Cerebellar cortex (tissue), 1 donor: ENCODE data around the gene KNTC1.
"Not testable (repeated sequence)": the region's sequence is repeated elsewhere in the genome, so short reads cannot be mapped to it uniquely, and the experiment has no call there.

Source experiments
- DNase-seq: peaks from one replicate; pipeline ENCODE4 v3.0.0-alpha.2; 2015; ENCODE audit warnings: low spot score

KNTC1 gene

GRCh38 chr12:122563361-122563760, 36.3 kb downstream of the KNTC1 start:
- no peak for DNase-seq

- DNase-seq: not testable (repeated sequence)
Measured at GRCh38 chr12:122566816-122567215, 39.8 kb downstream of the KNTC1 start.

GRCh38 chr12:122569288-122569687, 42.2 kb downstream of the KNTC1 start:
- no peak for DNase-seq

DNA sequence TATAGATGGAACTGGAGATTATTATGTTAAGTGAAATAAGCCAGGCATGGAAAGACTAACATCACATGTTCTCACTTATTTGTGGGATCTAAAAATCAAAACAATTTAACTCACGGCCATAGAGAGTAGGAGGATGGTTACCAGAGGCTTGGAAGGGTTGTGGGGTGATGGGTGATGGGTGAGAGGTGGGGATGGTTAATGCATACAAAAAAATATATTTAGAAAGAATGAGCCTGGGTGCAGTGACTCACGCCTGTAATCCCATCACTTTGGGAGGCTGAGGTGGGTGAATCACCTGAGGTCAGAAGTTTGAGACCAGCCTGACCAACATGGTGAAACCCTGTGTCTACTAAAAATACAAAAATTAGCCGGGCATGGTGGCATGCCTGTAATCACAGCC, 43.0 kb downstream of the KNTC1 start:
- not testable (repeated sequence) for DNase-seq

DNA sequence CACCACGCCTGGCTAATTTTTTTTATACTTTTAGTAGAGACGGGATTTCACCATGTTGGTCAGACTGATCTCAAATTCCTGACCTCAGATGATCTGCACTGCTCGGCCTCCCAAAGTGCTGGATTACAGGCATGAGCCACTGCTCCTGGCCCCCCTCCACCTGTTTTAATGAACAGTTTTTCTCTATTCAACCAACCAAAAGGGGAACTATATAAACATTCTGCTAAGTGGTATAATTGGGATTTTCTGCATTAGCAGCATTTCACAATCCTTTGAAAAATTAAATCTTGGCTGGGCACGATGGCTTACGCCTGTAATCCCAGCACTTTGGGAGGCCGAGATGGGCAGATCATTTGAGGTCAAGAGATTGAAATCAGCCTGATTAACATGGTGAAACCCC, 44.8 kb downstream of the KNTC1 start:
- DNase-seq: no peak

DNA sequence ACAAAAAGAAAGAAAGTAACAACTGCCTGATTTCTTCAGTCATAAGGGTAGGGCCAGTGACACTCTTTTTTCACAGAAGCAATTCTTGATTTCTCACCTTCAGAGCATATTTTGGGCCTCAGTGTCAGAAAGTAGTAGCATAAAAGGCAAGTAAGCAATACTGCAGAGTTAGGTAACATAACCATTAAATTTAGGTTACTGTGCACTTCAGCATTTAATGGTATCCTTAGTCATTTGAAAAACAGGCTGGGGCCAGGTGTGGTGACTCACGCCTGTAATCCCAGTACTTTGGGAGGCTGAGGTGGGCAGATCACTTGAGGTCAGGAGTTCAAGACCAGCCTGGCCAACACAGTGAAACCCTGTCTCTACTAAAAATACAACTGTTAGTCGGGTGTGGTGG, 56.2 kb downstream of the KNTC1 start:
- DNase-seq: not testable (repeated sequence)

- no peak for DNase-seq
Measured at GRCh38 chr12:122584177-122584863, 57.3 kb downstream of the KNTC1 start.

DNA sequence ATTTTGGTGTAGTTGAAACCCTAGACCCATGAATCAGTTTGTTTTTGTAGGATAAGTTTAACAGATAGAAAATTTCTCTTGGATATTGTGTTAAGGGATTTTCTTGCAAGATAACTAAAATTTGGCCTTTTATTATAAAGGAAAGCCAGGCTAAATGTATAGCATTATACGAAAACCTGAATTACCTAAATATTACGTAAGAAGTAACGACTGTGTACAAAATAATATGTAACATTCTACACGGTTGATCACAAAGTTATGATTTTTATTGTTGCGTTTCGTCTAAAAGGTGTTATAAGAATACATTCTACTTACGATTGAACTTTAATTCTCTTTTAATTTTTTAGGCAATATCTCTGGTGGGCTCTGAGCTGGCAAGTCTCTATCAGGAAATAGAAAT, 63.9 kb downstream of the KNTC1 start:
- DNase-seq: no peak

DNA sequence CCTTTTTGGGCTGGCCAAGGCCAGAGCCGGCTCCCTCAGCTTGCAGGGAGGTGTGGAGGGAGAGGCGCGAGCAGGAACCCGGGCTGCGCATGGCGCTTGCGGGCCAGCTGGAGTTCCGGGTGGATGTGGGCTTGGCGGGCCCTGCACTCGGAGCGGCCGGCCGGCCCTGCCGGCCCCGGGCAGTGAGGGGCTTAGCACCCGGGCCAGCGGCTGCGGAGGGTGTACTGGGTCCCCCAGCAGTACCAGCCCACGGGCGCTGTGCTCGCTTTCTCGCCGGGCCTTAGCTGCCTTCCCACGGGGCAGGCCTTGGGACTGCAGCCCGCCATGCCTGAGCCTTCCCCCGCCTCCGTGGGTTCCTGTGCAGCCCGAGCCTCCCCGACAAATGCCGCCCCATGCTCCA, 64.9 kb downstream of the KNTC1 start:
- not testable (repeated sequence) for DNase-seq

- not testable (repeated sequence) for DNase-seq
Measured at GRCh38 chr12:122592543-122592942, 65.5 kb downstream of the KNTC1 start.

- DNase-seq: no peak
Measured at GRCh38 chr12:122593910-122594309, 66.9 kb downstream of the KNTC1 start.

GRCh38 chr12:122596838-122597237, 69.8 kb downstream of the KNTC1 start:
- no peak for DNase-seq

DNA sequence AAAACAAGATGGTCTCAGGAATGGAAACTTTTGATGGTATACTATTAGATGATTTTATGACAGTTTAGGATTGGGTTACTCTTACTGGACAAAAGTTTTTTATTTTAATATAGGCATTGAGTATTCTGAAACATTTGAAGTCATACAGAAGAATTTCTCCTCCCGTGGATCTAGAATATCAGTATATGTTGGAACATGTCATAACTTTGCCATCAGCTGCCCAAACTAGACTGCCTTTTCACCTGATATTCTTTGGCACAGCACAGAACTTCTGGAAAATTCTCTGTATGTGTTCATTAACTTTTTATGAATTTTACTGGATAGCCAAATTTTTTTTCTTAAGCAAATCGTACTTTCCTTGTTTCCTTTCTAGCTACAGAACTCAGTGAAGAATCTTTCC, 75.4 kb downstream of the KNTC1 start:
- DNase-seq: no peak

DNA sequence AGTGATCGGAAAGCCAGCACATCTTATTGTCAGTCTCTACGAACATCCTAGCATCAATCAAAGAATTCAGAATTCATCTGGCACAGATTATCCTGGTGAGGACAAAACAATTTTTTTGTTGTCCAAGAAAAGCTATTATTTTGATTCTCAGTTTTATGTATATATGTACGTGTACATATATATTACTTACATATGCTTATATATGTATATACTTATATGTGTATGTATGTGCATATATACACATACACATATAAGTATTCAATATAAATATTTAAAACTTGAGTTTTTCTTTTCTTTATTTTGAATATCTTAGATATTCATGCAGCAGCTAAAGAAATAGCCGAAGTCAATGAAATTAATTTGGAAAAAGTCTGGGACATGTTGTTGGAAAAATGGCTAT, 77.9 kb downstream of the KNTC1 start:
- DNase-seq: no peak

DNA sequence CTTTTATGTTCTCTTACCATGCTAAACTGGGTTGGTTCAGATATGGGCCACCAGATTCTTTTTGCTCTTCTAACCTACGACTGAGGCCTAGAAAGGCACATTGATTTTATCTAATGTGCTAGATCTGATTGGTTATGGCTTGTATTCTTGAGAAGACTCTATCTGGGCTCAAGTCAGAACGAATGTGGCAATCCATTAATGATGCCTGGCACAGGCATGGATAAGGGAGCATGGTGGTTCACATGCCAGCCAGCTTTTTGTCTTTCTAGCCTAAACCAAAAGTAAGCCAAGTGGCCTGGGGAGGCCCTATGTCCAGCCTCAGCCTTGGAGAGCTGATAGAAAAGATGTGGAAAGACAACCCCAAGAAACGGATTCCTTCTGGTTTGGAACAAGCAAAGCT, 82.7 kb downstream of the KNTC1 start:
- DNase-seq: no peak

- no peak for DNase-seq
Measured at GRCh38 chr12:122610207-122610606, 83.2 kb downstream of the KNTC1 start.

GRCh38 chr12:122610911-122611310, 83.9 kb downstream of the KNTC1 start:
- DNase-seq: no peak

GRCh38 chr12:122614839-122615238, 87.8 kb downstream of the KNTC1 start:
- DNase-seq: no peak

- DNase-seq: no peak
Measured at GRCh38 chr12:122615780-122616179, 88.7 kb downstream of the KNTC1 start.

DNA sequence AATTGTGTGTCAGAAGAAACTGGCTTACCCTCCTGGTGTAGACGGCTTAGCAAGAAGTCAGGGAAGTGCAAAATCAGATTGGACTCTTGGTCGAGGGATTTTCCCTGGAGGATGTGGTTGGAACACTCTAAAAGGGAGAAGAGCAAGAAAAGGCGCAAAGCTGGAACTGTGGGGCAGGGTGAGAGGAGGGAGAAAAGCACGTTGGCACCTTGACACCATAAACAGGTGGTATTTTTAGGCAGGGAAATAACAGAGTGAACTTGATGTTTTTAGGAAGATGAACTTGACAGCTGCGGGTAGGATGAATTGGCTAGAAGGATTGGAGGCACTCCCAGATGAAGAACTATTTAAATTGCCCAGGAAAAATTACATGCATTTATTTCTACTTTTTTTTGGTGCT, 108.4 kb downstream of the KNTC1 start:
- DNase-seq: peak; percentile 16

DNA sequence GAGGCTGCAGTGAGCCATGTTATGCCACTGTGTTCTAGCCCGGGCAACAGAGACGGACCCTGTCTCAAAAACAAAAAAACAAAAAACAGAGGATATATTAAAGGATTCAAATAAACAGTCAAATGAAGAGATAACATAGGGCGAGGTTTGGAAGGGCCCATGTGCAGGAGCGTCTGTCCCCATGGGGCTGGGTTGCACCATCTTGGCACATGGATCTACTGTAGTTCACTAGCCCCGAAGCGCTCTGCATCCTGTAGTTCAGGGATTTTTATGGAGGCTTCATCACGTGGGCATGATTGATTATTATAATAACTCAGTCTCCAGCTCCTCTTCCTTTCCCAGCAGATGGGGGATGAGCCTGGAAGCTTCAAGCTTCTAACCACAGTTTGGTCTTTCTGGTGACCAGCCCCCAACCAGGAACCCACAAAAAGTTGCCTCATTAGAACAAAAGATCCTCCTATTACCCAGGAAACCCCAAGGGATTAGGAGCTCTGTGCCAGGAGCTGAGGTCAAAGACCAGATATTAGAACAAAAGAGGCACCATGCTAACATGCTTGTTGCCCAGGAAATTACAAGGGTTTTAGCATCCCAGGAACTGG, 116.3 kb downstream of the KNTC1 start:
- no peak for DNase-seq

DNA sequence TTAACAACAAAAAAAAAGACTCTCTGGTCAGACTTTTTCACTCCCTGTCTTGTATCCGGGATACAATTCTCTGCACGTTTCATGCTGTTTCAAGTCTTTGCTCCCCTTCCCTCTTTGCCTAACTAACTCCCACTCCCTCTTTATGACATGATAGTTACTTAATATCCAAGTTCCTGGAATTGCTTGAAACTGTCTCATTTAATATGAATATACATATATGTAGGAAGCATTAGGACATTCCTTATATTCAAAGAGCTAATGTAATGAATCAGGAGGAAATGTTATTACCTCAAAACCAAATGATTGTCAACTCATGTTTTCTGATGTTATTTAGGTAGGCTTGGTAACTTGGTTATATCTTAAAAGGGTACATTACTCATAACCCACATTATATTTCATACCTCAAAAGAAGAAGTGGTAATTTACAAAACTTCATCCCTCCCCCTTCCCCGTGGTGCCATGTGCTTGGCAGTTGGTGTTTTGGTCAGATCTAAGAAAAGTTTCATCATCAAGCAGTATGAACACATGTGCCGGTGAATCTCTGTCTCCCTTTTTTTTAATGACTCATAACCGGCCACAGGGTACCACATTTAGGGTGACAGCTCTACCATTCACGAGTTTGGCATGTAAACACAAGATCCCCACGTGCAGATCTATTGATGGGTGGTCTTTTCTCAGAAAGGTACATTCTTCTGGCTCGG, 119.6 kb downstream of the KNTC1 start:
- no peak for DNase-seq

DNA sequence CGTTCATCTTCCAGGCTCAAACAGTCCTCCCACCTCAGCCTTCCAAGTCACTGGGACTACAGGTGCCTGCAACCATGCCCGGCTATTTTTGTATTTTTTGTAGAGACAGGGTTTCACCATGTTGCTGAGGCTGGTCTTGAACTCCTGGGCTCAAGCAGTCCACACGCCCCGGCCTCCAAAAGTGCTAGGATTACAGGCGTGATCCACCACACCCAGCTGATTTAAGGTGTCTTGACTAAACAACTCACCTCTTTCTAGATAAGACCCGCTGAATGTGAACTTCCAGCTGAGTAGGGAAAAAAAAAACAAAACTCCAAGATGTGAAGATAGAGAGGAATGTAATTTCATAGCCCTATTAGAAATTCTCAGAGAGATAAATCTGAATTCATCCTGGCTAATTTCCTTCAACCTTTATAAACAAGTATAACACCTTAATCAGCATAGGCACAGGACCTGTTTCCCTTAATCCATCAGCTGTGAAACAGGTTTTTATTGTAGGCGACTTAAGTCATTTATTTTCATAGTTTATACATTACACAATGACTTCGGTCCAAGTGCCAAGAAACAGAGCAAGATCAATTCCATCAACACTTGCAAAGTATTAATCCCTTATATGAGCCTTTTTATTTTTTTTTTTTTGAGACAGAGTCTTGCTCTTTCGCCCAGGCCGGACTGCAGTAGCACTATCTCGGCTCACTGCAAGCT, 124.6 kb downstream of the KNTC1 start:
- DNase-seq: no peak
